GM10266 (cell line): ENCODE results near the gene SLC25A20.

ENCODE experiments used
- DNase-seq: peaks from one replicate; pipeline ENCODE4 v3.0.0; 2012; ENCODE audit errors: extremely low spot score
- TF ChIP-seq, protein P1 (sequence below): IDR thresholded peaks from 2 replicates; pipeline ENCODE4 v1.5.1; 2012; ENCODE audit warnings: mild to moderate bottlenecking, low read depth; ENCODE audit not compliant: control insufficient read depth, insufficient read depth; ENCODE audit errors: missing control alignments

Gene SLC25A20

DNA sequence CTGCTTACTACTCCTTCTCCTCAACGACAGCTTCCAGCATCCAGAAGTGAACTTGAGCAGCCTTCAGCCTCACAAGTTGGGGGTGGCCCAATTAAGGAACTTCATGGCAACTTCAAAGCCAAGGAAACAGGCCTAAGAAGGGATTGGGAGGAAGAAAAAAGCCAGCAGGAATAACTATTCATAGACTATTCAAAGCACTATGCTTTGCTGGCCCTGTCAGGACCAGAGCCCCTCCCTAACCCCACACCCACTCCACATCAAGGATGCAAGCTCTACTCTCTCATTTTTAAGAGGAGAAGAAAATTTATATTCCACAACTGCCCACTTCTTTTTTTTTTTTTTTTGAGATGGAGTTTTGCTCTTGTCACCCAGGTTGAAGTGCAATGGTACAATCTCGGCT, 41.0 kb downstream of the SLC25A20 start:
- TF ChIP-seq, protein P1, sequence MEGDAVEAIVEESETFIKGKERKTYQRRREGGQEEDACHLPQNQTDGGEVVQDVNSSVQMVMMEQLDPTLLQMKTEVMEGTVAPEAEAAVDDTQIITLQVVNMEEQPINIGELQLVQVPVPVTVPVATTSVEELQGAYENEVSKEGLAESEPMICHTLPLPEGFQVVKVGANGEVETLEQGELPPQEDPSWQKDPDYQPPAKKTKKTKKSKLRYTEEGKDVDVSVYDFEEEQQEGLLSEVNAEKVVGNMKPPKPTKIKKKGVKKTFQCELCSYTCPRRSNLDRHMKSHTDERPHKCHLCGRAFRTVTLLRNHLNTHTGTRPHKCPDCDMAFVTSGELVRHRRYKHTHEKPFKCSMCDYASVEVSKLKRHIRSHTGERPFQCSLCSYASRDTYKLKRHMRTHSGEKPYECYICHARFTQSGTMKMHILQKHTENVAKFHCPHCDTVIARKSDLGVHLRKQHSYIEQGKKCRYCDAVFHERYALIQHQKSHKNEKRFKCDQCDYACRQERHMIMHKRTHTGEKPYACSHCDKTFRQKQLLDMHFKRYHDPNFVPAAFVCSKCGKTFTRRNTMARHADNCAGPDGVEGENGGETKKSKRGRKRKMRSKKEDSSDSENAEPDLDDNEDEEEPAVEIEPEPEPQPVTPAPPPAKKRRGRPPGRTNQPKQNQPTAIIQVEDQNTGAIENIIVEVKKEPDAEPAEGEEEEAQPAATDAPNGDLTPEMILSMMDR = no peak
- no peak for DNase-seq

DNA sequence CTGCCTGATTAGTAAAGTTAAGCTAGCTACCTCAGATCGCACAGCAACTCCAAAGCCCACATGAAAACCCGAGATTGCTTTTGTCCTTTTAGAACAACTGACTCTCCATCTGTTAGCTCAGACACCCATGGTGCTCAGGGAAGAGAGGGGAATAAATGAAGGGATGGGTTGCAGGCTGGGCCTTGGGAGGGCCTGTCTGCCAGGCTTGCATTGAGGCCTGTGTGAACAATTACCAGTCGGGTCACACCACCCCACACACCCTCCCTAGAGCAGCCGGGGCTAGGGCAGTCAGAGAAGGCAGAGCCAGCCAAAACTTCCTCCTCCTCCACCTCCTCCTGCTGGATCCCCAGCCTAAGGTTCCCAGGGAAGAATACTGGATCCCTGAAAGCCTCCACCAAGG, 42.2 kb downstream of the SLC25A20 start:
- TF ChIP-seq, protein P1 = no peak
- DNase-seq = no peak

DNA sequence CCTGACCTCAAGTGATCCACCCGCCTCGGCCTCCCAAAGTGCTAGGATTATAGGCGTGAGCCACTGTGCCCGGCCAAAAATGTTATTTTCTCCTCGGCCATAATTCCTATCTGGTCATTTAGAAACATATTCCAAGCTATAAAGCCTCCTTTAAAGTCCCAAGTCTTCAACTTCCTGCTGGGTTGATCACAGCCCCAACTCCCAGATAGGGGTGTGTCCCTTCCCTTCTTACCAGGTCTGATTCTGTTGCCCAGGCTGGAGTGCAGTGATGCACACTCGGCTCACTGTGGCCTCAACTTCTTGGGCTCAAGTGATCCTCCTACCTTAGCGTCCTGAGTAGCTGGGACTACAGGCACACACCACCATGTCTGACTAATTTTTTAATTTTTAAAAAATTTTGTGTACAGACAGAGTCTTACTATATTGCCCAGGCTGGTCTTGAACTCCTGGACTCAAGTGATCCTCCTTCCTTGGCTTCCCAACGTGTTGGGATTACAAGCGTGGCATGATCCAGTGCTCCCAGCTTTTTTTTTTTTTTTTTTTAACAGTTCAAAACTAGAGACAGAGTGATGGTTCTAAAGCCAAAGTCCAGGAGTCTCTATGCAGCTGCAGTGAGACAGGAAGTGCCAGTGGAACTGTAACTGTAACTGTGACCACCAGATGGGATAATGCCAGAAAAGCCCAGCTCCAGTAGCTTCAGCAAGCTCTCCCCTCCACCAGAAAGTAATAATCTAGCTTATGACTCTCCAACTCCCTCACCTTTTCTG, 42.8 kb downstream of the SLC25A20 start:
- TF ChIP-seq, protein P1 = no peak
- DNase-seq = no peak

DNA sequence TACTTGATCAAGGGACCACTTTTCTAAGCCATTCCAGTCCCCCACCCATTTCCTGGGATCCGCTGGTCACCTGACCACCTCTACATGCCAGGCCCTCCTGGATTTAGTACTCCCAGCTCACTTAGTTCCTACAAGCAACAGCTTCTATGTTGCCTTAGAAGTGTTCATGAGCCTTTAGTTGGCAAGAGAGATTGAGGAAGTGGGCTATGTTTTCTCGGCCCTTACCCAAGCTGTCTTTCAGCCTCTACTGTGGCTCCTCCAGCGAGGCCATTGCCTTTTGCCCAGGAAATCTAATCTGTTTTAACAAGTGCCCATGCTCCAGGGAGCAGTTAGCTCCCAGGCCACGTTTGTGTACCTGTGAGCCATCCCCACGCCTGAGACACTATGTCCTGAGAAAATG, 46.5 kb downstream of the SLC25A20 start:
- DNase-seq = no peak
- TF ChIP-seq, protein P1 = no peak

DNA sequence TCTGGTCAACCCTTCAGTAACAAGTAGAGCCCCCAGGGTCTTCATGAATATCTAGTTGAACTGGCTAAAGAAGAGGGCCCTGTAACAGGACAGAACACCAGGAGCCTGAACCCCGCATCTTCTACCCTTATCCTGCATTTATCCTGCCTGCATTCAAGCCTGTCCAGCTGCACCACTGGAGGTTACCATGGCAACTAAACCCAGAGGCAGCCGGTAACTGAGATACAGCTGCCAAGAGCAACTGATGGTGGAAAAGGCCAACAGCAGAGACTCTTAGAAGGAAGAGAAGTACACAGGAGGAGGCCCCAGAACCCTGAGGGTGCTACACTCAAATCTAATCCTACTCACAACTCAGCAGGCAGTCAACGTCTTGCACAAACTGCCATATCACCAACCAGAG, 47.3 kb downstream of the SLC25A20 start:
- TF ChIP-seq, protein P1 = no peak
- DNase-seq = no peak

DNA sequence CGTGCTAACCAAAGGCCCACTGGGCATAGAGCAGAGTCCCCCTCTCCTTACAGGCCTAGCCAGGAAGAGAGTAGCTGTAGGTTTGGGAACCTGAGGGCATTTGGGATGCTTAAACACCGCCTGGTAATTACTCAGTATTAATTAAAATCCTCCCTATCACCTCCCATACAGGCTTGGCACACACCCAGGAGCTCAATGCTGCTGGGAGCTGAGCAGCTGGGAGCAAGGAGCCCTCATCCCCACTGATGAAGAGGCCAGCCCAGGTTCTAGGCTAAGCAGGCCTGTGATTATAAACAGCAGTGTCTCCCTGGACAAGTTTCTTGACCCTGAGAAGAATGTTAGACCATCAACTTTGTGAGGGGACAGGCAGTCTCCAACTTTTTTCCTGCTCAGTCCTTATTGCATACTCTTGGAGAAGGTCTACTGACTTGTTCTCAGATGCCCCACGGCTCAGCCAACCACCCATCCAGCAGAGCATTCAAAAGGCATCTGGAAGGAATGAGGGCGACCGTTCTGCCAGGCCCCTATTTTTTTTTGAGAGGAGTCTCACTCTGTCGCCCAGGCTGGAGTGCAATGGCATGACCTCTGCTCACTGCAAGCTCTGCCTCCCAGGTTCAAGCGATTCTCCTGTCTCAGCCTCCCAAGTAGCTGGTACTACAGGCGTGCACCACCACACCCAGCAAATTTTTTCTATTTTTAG, 49.7 kb downstream of the SLC25A20 start:
- TF ChIP-seq, protein P1 = no peak
- DNase-seq = no peak
